GM21529 (cell line): ENCODE results near the gene DLX1.

Experiments
- ATAC-seq: cut with Tn5 transposase; IDR thresholded peaks from one replicate; pipeline ENCODE4 v1.9.1; 2021; ENCODE audit not compliant: unreplicated experiment

DLX1 gene

DNA sequence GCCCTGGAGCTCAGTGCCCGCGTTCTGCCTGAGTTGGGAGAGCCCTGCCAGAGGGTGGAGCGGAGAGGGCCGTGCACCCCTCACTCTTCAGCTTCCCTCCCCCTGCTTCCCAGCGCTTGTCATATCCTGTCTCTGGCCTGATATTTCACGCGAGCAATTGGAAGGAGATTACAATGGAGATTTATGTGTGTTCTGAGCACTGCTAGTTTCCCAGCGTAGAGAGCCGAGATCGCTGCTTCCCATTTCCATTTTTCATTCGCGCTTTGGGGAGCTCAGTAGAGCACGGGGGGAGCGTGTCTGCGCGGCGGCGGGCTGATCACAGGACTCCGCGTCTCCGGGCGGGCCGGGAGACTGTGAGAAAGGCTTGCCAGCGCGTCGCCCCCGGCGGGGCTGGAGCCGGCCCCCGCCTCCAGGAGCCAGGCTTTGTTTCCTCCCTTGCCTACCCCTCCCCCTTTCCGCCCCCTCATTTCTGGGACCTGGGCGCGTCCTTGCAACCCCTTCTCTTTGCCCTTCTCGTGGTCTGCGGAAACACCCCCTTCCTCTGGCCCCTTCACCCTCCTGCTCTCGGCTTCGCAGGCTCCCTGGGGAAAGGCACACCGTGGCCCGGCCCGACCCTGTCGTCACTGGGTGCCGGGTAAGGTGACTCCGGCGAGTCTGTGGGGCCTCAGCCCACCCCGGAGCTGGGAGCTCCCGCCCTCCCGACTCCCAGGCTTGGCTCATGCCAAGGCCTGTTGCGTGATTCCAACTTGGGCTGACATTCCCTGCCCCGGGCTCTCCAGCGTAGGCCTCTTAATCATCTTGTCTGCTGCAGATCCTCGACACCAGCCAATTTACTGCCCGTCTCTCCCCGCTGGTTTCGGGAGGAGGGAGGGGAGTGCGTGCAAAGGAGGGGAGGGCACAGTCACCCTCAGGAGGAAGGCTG is 11.6 kb downstream of the DLX1 start:
- no peak for ATAC-seq

DNA sequence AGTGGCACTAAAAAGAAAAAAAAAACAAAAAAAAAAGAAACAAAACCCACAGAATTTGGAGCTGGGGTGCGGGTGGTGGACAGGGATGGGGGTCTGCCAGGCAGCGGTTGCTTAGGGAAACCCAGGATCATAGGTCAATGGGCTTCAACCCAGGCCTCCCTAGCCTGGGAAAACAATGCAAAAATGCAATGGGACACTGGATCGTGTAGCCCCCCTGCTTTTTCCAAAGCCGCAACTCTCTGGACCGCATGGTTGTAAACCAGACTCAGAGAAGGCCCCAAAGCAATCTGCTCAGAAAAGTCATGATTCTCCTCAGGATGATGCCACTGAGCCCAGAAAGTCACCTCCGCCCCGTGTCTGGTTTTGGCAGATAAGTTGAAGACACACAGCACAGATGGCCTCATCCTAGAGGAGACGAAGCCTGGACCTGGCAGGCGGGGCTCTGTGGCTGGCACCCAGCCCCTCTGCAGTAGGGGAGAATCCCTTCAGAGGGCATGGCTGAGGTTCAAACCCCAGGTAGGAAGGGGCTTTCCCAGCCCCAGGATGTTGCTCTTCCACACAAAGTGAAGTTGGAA is 12.3 kb downstream of the DLX1 start:
- ATAC-seq: no peak

DNA sequence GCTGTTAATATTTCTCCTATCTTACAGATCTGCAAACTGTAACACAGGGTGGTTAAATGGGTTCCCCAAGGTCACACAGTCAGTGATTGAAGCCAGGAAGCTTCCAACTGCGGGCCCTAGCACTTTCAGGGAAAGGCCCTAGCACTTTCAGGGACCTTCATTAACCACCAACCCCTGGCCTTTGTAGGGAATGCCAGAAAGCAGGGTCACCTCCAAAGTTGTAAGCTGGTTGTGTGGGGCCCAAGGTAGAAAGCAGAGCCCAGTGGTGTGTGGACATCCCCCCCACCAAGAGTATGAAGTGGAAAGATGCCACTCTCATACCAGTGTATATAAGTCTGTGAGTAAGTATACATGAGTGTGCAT is 13.0 kb downstream of the DLX1 start:
- ATAC-seq: no peak

DNA sequence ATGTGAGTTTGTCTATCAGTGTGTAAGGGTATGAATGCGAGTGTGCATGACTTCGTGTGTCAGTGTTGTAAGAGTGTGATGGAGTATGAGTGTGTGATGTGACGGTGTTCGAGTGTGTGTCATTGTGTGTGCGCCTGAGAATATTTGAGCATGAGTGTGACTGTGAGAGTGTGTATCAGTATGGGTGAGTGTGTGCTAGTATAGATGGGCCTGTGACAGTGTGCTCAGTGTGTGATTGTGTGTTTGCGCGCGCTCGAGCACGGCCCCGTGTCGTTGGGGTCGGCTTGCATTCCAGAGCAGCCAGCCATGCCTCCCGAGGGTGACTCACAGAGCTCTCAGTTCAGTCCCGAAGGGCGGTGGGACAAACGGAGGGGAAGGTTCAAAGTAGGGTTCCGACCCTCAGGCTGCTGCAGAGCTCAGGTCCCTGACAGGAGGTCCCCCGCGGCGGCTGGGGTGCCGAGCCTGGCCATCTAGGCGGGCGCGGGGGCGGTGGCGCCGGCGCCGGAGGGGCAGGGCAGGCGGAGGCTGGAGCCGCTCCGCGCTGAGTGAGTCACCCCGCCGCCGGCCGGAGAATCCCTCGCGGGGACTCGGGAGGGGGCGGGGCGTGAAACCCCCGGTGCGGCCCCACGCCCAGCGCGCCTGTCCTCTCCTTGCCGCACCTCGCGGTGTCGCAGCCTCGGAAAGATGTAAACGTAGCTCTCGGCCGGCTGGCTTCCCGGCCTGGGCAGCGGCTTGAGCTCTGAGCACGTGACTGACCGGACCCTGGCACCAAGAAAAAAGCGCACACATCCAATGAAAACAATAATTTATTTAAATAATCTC is 13.6 kb downstream of the DLX1 start:
- ATAC-seq: no peak

DNA sequence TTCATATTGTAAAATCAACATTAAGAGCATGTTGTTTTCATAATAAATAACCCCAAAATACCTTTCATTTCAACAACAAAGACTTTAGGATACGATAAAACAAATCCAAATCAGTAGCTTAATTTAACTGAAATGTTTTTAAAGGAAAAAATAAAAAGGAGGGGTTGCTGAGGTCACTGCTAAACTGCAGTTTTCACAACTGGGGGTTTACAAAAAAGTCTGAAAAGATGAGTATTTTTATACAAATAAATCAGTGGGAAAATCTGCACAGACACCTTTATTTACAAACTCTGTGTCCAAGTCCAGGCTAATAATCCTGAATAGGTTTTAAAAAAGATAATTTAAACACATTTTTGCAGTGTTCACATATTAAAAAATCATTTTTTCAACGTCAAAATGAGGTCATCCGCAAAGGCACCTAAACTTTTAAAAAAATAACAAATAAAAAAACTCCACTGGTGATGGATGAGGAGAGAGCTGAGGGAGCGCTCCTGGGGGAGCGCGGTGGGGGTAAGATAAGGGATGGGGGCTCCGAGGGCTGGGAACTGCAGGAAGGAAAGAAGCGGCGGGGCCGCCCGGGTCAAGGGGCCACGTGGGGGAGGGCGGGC is 14.3 kb downstream of the DLX1 start:
- no peak for ATAC-seq

DNA sequence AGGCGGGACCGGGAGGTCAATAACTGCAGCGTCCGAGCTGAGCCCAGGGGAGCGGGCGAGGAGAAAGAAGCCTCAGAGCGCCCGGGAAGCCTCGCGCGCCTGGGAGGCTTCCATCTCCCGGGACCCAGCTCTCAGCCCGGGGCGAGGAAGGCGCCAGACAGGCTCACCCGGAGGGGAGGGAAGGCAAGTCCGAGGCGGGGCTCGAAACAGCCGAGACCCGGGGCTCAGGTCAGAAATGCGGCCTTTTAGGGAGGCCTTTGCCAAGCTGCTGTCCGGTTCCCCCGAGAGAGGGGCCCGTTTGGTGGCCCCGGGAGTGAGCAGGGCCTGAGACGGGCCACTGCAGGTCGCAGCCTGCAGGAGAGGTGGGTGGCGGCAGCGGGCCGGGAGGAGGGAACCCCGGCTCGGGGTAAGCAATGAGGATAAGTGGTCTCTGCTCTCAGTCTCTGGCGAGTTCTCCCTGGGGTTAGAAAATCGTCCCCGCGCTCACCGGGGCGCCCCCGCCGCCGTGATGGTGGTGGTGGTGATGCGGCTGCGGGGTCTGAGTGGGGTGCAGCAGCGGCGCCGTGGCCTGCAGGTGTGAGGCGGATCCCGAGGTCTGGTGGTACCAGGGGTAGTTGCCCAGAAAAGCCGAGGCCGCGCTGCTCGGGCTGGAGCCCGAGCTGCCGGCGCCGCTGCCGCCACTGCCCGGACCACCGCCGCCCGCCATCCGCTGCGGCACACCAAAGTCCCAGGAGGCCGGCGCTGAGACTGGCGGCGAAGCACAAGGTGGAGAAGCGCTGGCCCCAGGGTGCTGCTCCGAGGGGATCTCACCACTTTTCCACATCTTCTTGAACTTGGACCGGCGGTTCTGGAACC is 15.0 kb downstream of the DLX1 start:
- ATAC-seq: no peak

DNA sequence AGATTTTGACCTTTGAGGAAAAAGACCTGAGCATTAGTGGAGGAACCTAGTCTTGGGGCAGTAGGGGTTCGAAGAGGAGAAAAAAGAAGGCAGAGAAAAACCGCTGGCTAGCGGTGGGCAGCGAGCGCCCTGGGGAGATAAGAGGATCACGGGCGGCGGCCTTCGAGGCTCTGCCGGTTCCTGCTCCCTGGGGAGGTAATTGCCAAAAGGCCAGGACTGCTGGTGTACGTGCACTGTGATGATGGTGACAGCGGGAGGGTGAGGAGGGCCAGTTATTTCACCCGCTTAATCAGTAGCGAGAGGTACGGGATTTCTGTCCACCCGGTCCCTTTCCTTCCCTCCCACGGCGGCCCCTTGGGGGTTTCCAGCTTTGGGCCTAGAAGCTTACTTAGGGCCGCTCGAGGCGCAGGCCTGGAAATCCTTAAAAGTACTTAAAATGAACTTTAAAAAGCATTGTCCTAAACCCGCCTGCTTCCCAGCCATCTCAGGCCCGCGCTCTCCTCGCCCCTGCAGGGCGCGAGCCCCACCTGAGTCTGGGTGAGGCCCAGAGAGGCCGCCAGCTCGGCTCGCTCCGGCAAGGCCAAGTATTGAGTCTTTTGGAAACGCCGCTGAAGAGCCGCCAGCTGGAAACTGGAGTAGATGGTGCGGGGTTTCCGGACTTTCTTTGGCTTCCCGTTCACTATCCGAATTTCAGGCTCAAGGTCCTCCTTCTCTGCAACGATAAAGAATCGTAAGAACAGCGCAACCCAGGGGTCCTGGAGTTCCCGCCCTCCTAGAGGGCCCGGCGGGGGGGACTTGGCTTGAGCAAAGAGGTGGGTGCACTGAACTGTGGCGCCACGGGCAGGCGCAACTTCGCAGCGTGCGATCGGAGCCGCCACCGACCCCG is 15.9 kb downstream of the DLX1 start:
- no peak for ATAC-seq

DNA sequence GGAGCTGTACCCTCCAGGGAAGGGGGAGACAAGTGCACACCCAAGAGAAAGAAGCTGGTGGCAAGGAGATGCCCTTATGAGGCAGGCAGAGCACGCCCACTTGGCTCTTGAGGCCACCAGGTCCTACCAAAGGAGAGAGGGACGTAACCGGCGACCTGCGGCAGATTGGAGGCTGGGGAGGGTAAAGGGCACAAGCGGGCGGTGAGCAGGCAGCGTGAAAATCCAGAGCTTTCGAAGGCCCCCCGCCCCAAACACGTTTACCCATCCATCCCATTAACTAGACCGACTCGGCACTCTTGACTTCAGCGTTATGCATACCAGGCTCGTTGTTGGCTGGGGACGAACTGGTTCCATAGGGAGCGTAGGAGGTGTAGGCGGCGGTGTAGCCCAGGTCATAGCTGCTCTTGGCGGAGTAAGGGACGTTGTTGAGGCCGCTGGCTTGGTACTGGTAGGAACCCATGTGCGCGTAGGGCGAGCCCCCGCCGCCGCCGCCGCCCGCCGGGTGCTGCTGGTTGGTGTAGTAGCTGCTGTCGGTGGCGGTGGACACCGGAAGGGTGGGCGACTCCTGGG is 16.6 kb downstream of the DLX1 start:
- ATAC-seq: peak; percentile 2

DNA sequence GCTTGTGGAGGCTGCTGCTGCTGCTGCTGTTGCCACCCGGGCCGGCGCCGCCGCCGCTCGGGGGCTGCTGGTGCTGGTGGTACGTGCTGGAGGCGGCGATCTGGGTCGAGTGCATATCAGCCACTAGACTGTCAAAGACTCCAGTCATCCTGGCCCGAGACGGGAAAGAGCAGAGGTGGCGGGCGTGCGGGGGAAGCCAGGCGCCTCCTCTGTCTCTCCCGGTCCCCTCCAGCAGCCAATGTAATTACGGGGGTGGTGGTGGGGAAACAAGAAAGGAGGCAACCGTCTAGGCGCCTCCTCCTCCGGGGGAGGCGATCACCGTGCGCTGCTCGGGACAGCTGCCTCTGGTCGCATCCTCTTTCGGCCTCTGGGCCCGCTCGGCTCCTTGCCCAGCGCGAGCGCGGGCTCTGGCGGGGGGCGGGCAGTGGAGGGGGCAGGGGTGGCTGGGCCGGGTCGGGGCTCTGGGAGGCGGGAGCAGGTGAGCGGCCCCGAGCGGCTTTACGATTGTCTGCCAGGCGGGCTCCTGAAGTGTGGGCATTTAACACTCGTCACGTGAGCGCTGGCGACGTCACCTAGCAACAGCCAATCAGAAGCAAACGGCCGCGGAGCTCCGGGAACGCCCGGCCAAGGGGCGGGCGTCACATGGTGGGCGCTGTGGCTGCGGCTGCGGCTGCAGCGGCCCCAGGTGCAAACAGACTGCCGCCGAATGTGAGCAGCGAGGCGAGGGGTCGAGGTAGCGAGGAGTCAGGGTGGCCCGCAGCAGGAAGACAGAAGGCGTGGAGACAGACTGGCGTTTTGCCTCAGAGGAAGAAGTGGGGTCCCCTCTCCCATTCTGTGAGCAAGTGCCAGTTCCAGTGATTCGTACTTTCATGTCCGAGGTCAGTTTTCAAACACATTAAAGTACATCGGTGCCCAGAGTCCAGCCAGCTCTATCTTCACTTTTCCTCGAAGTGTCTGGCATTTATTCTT is 17.4 kb downstream of the DLX1 start, which contains the start of gene DLX2:
Gene DLX2, minus strand, starts transcription at position 510 of the 969 bp plus-strand sequence. Its CDS starts 362 bp downstream, at position 148.
- ATAC-seq: peak; percentile 74

DNA sequence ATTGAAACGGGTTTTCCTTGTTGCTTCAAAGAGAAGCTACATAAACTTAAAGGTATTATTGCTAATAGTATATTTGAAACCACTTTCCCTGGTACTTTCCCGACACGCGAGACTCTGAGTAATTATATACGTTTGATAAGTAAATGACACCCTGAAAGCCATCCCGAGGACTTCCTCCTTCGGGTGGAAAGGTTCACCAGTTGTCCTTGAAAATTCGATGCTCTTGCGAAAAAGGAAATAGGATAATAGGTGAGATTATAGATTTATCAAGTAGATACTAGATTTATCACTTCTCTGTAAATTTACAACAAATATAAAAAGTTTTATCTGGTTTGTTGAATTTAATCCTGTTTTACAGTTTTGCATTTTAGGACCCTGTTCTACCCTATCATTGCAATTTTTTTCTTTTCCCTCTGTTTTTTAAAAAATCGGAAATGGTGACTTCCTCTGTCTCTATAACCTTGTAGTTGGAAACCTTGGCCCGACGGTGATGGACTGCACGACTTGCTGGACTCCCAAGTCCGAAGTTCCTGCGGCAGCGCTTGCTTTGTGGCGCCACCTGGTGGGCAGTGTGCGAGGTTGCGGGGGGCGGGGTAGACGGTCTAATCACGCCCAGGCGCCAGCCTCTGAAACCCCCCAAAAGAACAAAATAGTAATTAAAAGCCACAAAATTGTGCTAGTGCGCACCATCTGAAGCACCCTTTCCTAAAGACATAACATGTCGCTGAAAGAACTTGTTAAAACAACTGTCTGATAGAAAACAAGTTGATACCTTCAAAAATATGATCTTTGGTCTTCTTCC is 18.4 kb downstream of the DLX1 start:
- ATAC-seq: no peak

DNA sequence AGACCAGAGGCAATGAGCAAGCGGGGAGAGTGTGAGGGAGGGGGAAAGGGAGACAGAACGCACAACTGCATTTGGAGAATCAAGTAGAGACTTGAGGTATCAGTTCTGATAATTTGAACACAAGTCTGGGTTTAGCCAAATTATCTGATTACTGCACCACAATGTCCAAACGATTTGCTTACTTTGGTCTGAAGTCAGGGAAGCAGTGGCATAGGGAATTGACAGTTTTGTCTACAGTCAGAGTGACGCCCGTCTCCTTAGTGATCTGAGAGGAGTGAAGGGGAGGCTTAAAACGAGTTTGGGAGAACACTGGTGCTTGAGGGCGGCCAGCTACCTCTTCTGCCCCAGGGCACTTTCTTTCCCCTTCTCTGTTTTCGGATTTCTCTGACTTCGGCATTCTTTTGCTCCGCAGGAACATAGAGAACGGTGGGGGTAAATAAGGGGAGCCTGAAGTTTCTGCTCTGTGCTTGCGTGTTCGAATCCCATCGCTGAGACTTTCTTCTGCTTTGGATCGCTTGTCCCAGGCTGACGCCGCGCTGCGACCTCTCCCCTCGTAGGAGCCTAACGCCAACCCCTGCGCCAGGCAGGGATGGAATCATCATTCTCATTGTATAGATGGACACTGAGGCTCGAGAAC is 20.3 kb downstream of the DLX1 start:
- ATAC-seq: no peak

DNA sequence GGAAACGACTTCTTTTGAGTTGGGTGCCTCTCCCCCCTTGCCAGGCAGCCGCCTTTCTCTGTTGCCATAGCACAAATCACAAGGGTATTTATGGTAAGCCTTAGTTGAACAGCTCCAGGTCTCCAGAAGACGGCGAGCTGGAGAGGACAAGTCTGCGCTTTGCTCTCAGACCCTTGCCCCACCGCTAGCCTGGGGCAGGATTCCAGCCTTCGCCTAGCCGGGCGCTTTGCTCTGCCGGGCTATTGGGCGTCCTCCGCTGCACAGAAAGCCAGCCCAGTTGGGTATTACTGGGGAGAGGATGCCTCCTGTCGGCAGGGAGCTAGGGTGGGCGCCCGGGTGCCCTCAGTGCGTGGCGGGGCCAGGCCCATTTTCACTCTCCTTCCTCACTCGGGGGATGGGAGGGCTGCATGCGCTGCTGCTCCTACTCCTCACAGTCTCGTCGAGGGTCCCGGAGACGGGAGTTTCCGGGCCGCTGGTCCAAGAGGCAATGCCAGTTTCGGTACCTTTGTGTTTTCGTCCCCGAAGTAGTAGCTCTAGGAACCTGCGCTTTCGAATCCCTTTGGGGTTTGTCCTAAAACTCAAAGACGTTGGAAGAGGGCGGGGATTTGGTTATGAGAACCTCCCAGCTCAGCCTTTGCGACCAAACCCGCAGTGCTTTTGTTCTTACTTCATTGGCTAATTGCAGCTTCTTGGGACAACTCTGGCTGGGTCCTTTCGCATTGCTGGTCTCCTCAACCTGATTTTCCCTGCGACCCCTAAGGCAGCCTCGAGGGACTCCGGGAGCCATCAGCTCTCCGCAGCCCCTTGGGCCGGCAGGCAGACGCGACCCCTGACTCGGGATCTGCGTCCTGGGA is 21.0 kb downstream of the DLX1 start:
- ATAC-seq: no peak

DNA sequence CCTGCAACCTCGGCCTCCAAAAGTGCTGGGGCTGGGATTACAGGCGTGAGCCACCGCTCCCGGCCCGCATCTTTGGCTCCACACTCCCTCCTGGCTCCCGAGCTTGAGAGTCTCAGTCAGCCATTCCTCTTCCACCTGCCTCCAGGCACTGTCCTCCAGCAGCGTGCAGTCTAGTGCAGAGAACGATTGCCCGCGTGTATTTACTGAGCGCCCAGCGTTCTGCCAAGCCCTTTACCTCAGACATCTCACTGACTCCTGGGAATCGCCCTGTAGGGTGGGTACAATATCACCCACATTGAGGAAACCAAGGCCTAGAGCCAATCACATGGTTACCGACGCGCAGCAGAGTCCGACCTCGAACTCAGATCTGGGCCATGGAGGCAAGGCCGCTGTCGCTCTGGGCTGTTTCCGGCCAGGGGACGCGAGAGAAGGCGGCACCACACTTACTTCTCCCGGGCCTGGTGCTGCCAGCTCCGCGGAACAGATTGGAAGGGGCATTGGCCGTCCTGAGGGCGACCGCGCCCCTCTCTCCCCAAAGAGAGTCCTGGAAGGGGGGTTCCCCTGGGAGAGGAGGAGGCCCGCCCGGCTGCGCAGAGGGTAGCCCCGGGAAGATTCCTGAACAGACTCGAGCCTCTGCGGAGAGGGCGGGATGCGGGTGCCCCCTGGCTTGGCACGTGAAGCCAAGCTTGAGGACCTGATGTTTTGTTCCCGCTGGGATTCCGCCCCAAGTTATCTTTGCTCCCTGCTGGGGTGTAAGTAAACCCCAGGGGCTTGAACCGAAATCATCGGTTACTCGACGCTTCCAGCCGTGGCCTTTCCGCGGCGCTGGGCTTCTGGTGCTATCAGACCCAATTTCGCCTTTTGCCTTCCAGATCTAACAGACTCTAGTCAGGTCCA is 22.6 kb downstream of the DLX1 start:
- no peak for ATAC-seq

DNA sequence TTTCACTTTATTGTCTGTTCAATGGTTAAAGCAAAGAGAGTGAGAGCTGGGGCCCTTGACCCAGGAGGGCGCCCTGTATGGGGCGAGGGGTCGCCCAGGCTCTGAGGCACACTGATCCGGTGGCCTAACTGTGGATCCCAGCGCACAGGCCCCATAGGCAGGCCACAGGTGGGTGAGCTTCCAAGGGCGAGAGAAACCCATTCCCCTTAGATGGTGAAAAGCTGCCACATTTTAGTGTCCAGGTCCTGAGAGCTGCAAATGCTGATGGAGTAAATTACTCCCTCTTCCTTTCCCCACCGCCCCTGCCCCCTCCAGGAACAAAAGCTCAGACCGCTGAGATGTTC is 23.3 kb downstream of the DLX1 start:
- no peak for ATAC-seq
